ENCODE results near the gene SGCA. TPM values are rescaled to one million over a fixed set of nuclear protein-coding genes. Genes with fewer than 3 reads are reported as not detected.

The SGCA gene
- total RNA-seq, 1 experiment from 2014 or later, result 0.24 TPM

GRCh38 chr17:50137042-50137441 is 28.8 kb upstream of the SGCA start:
- Histone ChIP-seq H3K56ac (ENCODE audit: insufficient read length, low read depth, low read length) (no peak overlapping the region), H2BK12ac (ENCODE audit: insufficient read length, low read depth, low read length) (no peak overlapping the region), H3K18ac (ENCODE audit: insufficient read length, low read depth, low read length) (no peak overlapping the region), H3K79me2 (ENCODE audit: insufficient read depth, low read length) (no peaks in the 10 kb centered on the region), H2AK5ac (ENCODE audit: insufficient read length, low read length) (no peak overlapping the region), H4K20me1 (ENCODE audit: control insufficient read depth, insufficient read depth, insufficient read length) (peaks cover 2% of the 10 kb centered on the region), H3K9me3 (ENCODE audit: control insufficient read depth, low read depth, low read length) (no peaks in the 10 kb centered on the region), H3K27me3 (ENCODE audit: insufficient read depth, low read length) (no peaks in the 10 kb centered on the region; the same call in 1 of the 2 replicates), H4K8ac (replicated peaks; ENCODE audit: insufficient read length, low read depth, low read length) (no peak overlapping the region), H3K14ac (ENCODE audit: insufficient read depth, low read length) (no peak overlapping the region), H2AFZ (ENCODE audit: low read length) (no peak overlapping the region), H2BK20ac (ENCODE audit: low read depth, low read length, poor library complexity, severe bottlenecking) (no peak overlapping the region), H3K4ac (ENCODE audit: low read depth, low read length) (no peak overlapping the region), H3K23me2 (ENCODE audit: insufficient read length, low read depth, low read length, poor library complexity, severe bottlenecking) (no peaks in the 10 kb centered on the region), H3K4me2 (ENCODE audit: insufficient read depth, insufficient read length, low read length) (no peak overlapping the region), H3K4me1 (ENCODE audit: insufficient read depth, low read length) (no peaks in the 10 kb centered on the region; the same call in 1 of the 2 replicates), H2BK15ac (ENCODE audit: low read depth, low read length) (no peak overlapping the region), H3K9ac (ENCODE audit: extremely low read depth, insufficient read length, low read length) (no peak overlapping the region), H4K5ac (ENCODE audit: insufficient read length, low read depth, low read length) (no peak overlapping the region), H3K27ac (ENCODE audit: insufficient read length, low read depth, low read length) (no peak overlapping the region), H2BK120ac (ENCODE audit: low read depth, low read length, poor library complexity, severe bottlenecking) (no peak overlapping the region), H3T11ph (ENCODE audit: low read length) (no peak overlapping the region), H2BK5ac (ENCODE audit: insufficient read length, low read length) (no peak overlapping the region), H4K91ac (ENCODE audit: insufficient read length, low read depth, low read length) (no peak overlapping the region), H3K23ac (ENCODE audit: insufficient read length, low read depth, low read length) (no peak overlapping the region), H3K79me1 (ENCODE audit: insufficient read depth, low read depth, low read length, poor library complexity, severe bottlenecking) (no peaks in the 10 kb centered on the region)
- H3K36me3 Mint-ChIP-seq (ENCODE audit: insufficient read depth in 1 of 3, low read depth in 3 of 3), result peaks cover 18 to 60% (median 53%) of the 10 kb centered on the region in 3 experiments; a peak in 6 of 7 replicates
- no peak overlapping the region; a peak in 1 of 7 replicates for H3K27ac Mint-ChIP-seq
- H3K4me1 Mint-ChIP-seq, result peaks cover 20 to 28% of the 10 kb centered on the region in 2 experiments
- no peak for TF ChIP-seq CTCF (conservative IDR thresholded peaks at IDR 0.05)
- no peak for DNase-seq
- no CpG with 5 or more reads among the region's 4 CpGs for WGBS (ENCODE audit: extremely low coverage, insufficient read length, low lambda C conversion rate)
- no peak overlapping the region for H3K4me3 Mint-ChIP-seq
- H3K27me3 Mint-ChIP-seq (ENCODE audit: low read depth), result peaks cover 6% of the 10 kb centered on the region
- H3K9me3 Mint-ChIP-seq, result no peaks in the 10 kb centered on the region; a peak in 1 of 5 replicates

Data from H9 (cell line).